Ramos (cell line): Measurements from ENCODE around the gene GSS.

Experiments
- in situ Hi-C: fragments of 300-500 bp; cut with MboI; formaldehyde crosslinking; loops from one replicate; pipeline ENCODE4 v1.14.3; 2022; ENCODE audit warnings: low sequenced_read_pairs; ENCODE audit not compliant: unreplicated experiment

Gene GSS

DNA sequence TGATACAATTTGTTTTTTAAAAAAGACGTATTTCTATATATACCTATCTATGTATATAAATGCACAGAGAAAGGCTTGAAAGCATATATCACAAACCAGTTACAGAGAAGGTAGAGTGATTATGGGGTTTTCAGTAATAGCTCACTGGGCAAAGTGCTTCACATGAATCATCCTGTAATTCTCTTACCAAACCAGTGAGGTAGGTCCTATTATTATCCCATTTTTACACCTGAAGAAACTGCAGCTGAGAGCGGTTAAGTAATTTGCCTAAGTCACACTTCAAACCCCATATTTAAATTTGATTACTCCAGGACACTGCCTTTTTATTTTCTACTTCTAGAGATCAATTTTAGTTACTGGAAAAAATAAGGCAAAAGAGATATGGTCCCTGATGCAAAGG, 4.4 kb downstream of the GSS start:
- in situ Hi-C loops, result no loop called here

DNA sequence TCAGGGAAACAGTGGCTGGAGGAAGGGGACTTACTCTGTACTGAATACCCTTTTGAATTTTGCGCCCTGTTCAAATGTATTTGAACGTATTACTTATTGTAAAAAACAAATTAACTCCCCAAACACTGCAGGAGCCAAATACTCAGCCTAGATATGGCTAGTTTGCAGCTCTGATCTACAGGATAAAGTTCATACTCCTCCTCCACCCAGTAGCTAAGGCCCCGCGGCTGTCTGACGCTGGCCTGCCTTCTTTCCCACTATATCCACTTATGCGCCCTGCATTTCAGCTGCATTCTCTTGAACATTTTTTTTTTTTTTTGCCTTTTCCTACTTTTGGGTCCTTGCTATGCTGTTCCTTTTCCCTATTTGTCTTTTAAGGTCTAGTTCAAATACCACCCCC, 6.5 kb downstream of the GSS start:
- in situ Hi-C loops, result no loop called here

DNA sequence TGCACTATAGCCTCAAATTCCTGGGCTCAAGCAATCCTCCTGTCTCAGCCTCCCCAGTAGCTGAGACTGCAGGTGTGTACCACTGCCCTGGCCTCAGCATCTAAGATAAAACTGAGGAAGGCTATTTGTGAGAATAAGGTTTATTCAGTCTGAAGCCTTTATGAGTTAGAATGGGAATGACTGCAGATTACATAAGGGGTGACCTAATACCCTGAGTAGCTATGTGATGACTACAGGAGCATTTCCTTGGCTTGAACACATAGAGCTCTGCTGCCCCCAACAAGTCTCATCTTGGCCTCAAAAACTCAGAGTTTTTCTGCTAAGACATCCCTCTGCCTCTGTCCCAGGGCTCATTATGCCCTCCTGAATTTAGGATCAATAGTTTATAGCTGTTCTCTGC, 7.6 kb downstream of the GSS start:
- in situ Hi-C loops, result no loop called here

- in situ Hi-C loops, result no loop called here
These were observed 8.3 kb downstream of the GSS start for GRCh38 chr20:34947336-34947735.

DNA sequence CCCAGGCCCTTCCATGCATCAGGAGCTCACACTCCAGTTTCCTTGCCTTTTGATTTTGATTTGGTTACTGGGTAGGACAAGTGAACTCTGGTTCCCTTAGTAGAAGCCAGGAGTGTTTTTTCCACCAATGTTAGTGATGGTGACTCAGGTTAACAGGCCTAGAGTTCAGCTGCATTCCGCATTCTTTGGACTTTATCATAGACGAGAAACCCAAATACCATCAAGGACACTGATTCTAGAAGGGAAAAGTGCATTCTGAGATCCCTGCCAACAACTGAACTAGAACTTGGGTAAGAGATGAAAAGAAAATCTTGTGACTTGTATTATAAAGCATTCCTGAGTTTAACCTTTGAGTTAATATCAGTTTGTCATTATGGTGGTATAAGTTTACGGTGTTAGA, 8.9 kb downstream of the GSS start:
- in situ Hi-C loops, result no loop called here

GRCh38 chr20:34945315-34946077, 10.1 kb downstream of the GSS start:
- in situ Hi-C loops, result no loop called here

GRCh38 chr20:34943808-34944567, 11.6 kb downstream of the GSS start:
- in situ Hi-C loops, result no loop called here

- in situ Hi-C loops, result no loop called here
These were observed 13.3 kb downstream of the GSS start for GRCh38 chr20:34942301-34942700.

GRCh38 chr20:34941226-34941625, 14.4 kb downstream of the GSS start:
- in situ Hi-C loops, result no loop called here

DNA sequence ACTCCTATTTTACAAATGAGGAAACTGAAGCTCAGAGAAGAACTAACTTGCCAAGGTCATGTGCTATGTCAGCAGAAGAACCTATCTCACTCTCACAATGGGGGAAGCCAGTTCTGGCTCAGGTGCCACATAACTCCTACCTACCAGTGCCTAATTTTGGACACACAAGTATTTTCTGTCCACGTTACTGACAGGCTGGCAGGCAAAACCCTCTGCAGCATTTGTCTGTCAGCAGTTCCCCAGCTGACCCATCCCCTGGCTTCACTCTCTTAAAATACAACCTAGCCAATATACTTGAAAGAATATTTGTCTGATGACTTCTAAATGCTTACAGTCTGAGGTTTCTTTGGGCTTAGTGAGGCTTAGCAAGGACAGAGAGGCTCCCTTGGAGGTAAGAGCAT, 15.5 kb downstream of the GSS start:
- in situ Hi-C loops, result no loop called here

GRCh38 chr20:34938466-34939163, 17.0 kb downstream of the GSS start:
- in situ Hi-C loops, result no loop called here

- in situ Hi-C loops, result no loop called here
These were observed 23.8 kb downstream of the GSS start for GRCh38 chr20:34931771-34932170.

GRCh38 chr20:34928411-34928810, 27.2 kb downstream of the GSS start:
- in situ Hi-C loops, result no loop called here

DNA sequence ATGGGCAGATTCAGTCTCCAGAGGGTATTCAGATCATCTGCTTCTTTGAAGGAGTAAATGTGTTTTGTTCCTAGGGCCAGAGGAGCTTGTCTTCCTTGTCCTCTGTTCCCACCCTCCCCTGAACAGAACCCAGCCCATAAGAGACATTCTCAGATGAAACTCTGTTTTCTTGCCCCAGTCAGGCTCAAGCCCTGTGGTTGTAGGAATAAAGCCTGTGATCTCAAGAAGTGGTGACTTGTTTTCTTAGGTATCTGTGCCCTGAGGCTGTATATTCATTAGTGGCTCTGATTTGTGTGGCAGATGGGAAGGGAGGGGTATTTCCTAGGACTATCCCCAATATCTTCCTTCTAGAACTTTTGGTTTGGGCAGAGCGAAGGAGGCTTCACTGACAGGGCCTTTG, 27.9 kb downstream of the GSS start:
- in situ Hi-C loops, result no loop called here

GRCh38 chr20:34926581-34926980, 29.0 kb downstream of the GSS start:
- in situ Hi-C loops, result no loop called here

DNA sequence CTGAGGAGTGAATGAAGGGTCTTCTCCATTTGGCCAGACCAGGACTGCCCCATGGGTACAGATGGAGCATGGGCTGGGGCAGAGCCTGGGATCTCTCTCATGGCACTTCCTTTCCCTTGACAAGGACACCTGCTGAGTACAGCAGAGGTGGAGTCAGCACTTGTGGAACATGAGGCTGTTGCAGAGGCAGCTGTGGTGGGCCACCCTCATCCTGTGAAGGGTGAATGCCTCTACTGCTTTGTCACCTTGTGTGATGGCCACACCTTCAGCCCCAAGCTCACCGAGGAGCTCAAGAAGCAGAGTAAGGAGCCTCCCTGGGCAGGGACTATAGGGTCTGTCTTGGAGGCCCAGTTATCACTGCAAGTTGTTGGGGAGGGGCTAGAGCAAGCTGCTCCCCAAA, 29.6 kb downstream of the GSS start:
- in situ Hi-C loops, result no loop called here

GRCh38 chr20:34925341-34925740, 30.3 kb downstream of the GSS start:
- in situ Hi-C loops, result no loop called here

- in situ Hi-C loops, result no loop called here
These were observed 32.2 kb downstream of the GSS start for GRCh38 chr20:34923414-34923813.

DNA sequence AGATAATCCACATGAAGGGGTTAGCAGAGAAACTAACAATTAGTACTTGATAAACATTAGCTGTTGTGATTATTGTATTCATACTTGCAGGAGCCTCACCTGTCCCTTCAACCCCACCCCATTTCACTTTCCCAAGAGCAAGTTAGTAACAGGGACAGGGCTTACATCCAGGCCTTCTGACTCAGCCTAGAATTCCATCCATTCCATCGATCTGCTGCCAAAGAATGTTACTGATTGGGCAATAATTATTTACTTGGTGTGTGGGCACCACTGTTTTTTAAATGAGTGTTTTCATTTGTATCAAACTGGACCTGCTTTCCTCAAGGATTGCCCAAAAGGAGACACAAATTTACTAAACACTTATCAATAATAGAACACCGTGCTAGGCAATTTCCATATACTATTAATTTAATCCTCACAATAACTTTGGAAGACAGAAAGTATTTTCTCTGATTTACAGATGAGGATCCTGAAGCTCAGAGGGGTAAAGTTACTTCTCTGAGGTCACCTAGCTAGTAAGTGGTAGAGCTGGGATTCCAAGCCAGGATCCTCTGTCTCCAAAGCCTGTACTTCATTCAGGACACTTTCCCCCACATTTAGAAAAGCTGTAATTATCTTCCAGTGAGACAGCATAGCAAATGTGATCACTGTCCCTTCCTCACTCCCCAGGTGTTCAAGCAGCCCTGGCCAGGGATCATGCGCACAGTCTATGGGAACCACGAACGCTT, 32.8 kb downstream of the GSS start:
- in situ Hi-C loops, result no loop called here

DNA sequence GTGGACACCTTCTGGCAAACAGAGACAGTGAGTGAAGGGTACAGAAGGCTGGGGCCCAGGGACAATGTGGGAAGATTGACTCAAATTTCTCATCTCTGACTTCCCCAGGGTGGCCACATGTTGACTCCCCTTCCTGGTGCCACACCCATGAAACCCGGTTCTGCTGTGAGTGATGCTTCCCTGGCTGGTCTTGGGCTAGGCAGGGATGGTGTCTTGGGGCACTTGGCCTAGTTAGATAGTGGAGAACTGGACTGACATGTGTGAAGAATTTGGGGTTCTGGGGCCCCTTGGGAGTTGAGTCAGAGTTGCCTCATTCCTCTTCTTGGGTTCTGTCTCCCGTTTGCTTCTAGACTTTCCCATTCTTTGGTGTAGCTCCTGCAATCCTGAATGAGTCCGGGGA, 34.2 kb downstream of the GSS start:
- in situ Hi-C loops, result no loop called here

DNA sequence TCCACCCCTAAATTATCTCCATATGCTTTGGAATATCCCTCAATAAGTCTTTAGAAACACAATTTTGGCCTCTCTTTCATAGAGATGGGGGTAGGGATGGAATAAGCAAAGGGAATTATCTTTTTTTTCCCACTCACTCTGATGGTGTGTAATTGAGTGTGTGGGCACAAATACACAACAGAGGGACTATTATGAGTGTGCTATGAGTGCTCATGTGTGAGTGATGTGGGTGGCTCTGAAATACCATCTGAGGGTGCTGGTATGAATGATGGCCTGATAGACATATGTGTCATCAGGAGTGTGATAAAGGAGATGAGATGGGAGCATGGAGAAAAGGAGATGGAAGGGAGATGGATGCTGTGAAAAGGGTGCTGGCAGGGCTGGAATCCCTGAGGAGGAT, 35.6 kb downstream of the GSS start:
- in situ Hi-C loops, result no loop called here
